Pulmonary artery endothelial cell (primary cell): ENCODE measurements around the gene TRIM61. TPM values are rescaled to one million over a fixed set of nuclear protein-coding genes. Genes with fewer than 3 reads are reported as not detected.
"Not testable (repeated sequence)": the region's sequence is repeated elsewhere in the genome, so short reads cannot be mapped to it uniquely, and the experiment has no call there.

ENCODE experiments used
- DNase-seq: peaks from one replicate; pipeline ENCODE4 v3.0.0-alpha.2; 2011; ENCODE audit warnings: low read depth, low spot score
- total RNA-seq: library from RNA; depleted of rRNA; stranded (reverse); fragments of >200 nt; gene quantifications from 2 replicates; pipeline ENCODE4 v1.2.3, GENCODE V29; 2014

Gene TRIM61
- total RNA-seq, 1 donor from 2014 or later, result not detected

GRCh38 chr4:164956766-164957643 lies 20.5 kb downstream of the TRIM61 start:
- no peak for DNase-seq

GRCh38 chr4:164955107-164955805 lies 22.2 kb downstream of the TRIM61 start:
- no peak for DNase-seq

DNA sequence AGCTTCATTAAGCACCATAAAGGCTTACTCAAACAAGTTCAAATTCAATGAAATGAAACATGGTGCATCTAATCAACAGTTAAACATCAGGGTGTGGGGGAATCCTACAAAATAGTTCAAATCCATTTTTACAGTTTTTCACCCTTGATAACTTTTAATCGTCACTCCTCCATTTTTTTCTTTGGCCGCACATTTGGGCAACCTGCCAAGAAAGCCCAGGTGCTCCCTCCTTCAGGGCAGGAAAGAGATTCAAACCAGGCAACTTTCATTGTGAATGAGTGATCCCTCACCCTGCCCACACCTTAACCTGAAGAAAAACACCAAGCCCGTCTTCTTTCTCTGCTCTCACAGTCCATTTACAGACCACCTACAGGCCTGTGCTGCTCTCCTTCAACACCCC lies 24.9 kb downstream of the TRIM61 start:
- DNase-seq, result no peak

GRCh38 chr4:164949448-164950143 lies 27.9 kb downstream of the TRIM61 start:
- no peak for DNase-seq

GRCh38 chr4:164948975-164949374 lies 28.5 kb downstream of the TRIM61 start:
- no peak for DNase-seq

- DNase-seq, result not testable (repeated sequence)
Measured at GRCh38 chr4:164948006-164948405, 29.5 kb downstream of the TRIM61 start.

- no peak for DNase-seq
Measured at GRCh38 chr4:164946810-164947209, 30.6 kb downstream of the TRIM61 start.

DNA sequence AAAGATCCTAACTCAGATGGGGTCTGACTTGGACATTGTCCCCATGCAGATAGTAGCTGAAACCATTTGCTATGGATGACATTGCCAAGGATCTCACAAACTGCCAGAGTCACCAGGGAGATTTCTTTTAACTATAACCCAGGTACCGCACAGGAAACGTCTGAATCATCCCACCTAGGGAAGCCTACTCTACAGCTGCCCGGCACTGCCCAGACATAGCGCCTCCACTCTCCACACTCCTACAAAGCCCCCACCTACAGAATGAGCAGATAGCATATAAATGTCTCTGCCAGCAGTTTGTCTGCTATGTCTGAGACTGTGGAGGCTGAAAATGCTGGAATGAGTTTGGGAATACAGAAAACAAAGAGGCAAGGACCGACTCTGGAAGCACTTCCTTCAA lies 32.3 kb downstream of the TRIM61 start:
- no peak for DNase-seq

DNA sequence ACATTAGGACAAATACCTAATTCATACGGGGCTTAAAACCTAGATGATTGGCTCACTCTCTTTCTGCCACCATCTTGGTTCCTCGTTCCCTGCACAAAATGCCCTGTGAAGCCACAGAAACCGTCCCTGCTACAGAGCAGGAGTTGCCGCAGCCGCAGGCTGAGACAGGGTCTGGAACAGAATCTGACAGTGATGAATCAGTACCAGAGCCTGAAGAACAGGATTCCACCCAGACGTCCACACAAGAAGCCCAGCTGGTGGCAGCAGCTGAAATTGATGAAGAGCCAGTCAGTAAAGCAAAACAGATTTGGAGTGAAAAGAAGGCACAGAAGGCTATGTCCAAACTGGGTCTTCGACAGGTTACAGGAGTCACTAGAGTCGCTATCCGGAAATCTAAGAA lies 34.3 kb downstream of the TRIM61 start:
- DNase-seq, result no peak

GRCh38 chr4:164937576-164938270 lies 39.7 kb downstream of the TRIM61 start:
- no peak for DNase-seq

- DNase-seq, result not testable (repeated sequence)
Measured at GRCh38 chr4:164935865-164936606, 41.4 kb downstream of the TRIM61 start.

GRCh38 chr4:164935363-164935762 lies 42.1 kb downstream of the TRIM61 start:
- no peak for DNase-seq

- no peak for DNase-seq
Measured at GRCh38 chr4:164933244-164933643, 44.2 kb downstream of the TRIM61 start.

- no peak for DNase-seq
Measured at GRCh38 chr4:164931551-164932324, 45.7 kb downstream of the TRIM61 start.

- no peak for DNase-seq
Measured at GRCh38 chr4:164930647-164931046, 46.8 kb downstream of the TRIM61 start.

- not testable (repeated sequence) for DNase-seq
Measured at GRCh38 chr4:164927101-164927500, 50.4 kb downstream of the TRIM61 start.

- DNase-seq, result no peak
Measured at GRCh38 chr4:164926301-164926700, 51.2 kb downstream of the TRIM61 start.

- DNase-seq, result no peak
Measured at GRCh38 chr4:164924670-164925238, 52.7 kb downstream of the TRIM61 start.

DNA sequence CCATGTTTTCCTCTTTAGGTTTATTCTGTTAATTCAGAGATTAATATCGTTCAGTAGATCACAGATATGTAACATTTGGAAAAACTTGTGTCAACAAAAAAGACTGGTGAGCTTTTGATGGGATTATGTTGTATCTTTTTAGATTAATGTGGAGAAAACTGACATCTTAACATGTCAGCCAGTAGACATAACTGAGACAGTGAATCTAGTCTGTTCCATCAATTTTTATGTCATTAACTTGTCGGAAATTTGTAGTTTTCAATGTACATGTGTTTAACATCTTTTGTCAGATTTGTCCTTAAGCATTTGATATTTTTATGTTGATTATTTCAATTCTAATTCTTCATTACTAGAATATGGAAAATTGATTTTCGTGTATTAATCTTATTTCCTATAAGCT lies 58.5 kb downstream of the TRIM61 start:
- DNase-seq, result no peak
